K562 (cell line): ENCODE measurements around the gene NMBR. TPM values are rescaled to one million over a fixed set of nuclear protein-coding genes. Genes with fewer than 3 reads are reported as not detected.
A peak's percentile ranks its signal among the peaks of the same experiment; 100 is the strongest.

Source experiments
- BCL6 ChIP-seq: fragments of 250-450 bp; sonication (Bioruptor Pico); IDR thresholded peaks from 2 replicates; pipeline ENCODE4 v1.4.0; 2020
- BHLHE40 ChIP-seq: IDR thresholded peaks from 2 replicates; pipeline ENCODE4 v1.6.1; 2011; ENCODE audit warnings: low read length, improper control_type of control experiment
- CEBPB ChIP-seq: fragments of 450-650 bp; IDR thresholded peaks from 2 replicates; pipeline ENCODE4 v1.6.1; 2016; ENCODE audit warnings: missing genetic modification characterization, missing compliant biosample characterization
- CHCHD3 ChIP-seq: fragments of 250-450 bp; sonication (Bioruptor Pico); IDR thresholded peaks from 2 replicates; pipeline ENCODE4 v2.1.2; 2022; ENCODE audit warnings: mild to moderate bottlenecking
- CREB3L1 ChIP-seq: fragments of 450-650 bp; IDR thresholded peaks from 2 replicates; pipeline ENCODE4 v1.6.1; 2014; ENCODE audit warnings: low read depth, mild to moderate bottlenecking, moderate library complexity, borderline replicate concordance
- E2F4 ChIP-seq: sonication (generic); formaldehyde crosslinking; IDR thresholded peaks from 2 replicates; pipeline ENCODE4 v1.8.0; 2022; ENCODE audit warnings: mild to moderate bottlenecking, low read depth, missing genetic modification reagents
- HMG20A ChIP-seq: fragments of 450-650 bp; formaldehyde crosslinking; conservative IDR thresholded peaks from 2 replicates; pipeline ENCODE4 v1.4.0; 2020; ENCODE audit warnings: mild to moderate bottlenecking, mixed read lengths
- MAZ ChIP-seq, 2 experiments: fragments of 450-650 bp in 1 of 2; sonication (generic) in 1 of 2; formaldehyde crosslinking; IDR thresholded peaks in 1 of 2; conservative IDR thresholded peaks in 1 of 2; 2 replicates each; pipeline versions ENCODE4 v1.4.0 to v1.5.0; 2020; ENCODE audit warnings: mild to moderate bottlenecking in 1 of 2, missing genetic modification reagents in 1 of 2
- PHF8 ChIP-seq: fragments of 200-600 bp; sonication (generic); IDR thresholded peaks from 2 replicates; pipeline ENCODE4 v1.6.1; 2012; ENCODE audit warnings: mixed run types, mild to moderate bottlenecking, inconsistent platforms, low read length, moderate library complexity, borderline replicate concordance
- POLR2H ChIP-seq: IDR thresholded peaks from 2 replicates; pipeline ENCODE4 v1.6.1; 2016; ENCODE audit warnings: missing genetic modification characterization, low read depth, mild to moderate bottlenecking, control low read depth, missing compliant biosample characterization, moderate library complexity
- POU5F1 ChIP-seq: fragments of 150-350 bp; IDR thresholded peaks from 2 replicates; pipeline ENCODE4 v1.6.1; 2014; ENCODE audit warnings: borderline replicate concordance, low read length, low read depth, mild to moderate bottlenecking; ENCODE audit not compliant: partially characterized antibody
- RNF2 ChIP-seq: sonication (generic); IDR thresholded peaks from 2 replicates; pipeline ENCODE4 v1.6.1; 2016
- SIN3B ChIP-seq: fragments of 450-650 bp; IDR thresholded peaks from 2 replicates; pipeline ENCODE4 v1.6.1; 2017; ENCODE audit warnings: low read depth, mild to moderate bottlenecking, moderate library complexity
- TBL1XR1 ChIP-seq, 2 experiments: IDR thresholded peaks; 2 replicates each; pipeline ENCODE4 v1.6.1; 2012; ENCODE audit warnings: improper control_type of control experiment in 2 of 2, low read length in 2 of 2, mild to moderate bottlenecking in 1 of 2
- TEAD1 ChIP-seq, 2 experiments: fragments of 450-650 bp in 1 of 2; sonication (generic) in 1 of 2; formaldehyde crosslinking; IDR thresholded peaks; 2 replicates each; pipeline versions ENCODE4 v1.4.0 to v1.8.0; 2020 to 2022; ENCODE audit warnings: mild to moderate bottlenecking in 2 of 2, missing genetic modification reagents in 1 of 2
- TRIM25 ChIP-seq: fragments of 450-650 bp; IDR thresholded peaks from 2 replicates; pipeline ENCODE4 v1.7.0; 2016; ENCODE audit warnings: borderline replicate concordance
- UBTF ChIP-seq, 2 experiments: IDR thresholded peaks; 2 replicates each; pipeline ENCODE4 v1.6.1; 2012; ENCODE audit warnings: improper control_type of control experiment in 2 of 2, low read depth in 2 of 2, low read length in 2 of 2, borderline replicate concordance in 1 of 2
- XRCC3 ChIP-seq: fragments of 450-650 bp; IDR thresholded peaks from 2 replicates; pipeline ENCODE4 v1.6.1; 2017; ENCODE audit warnings: mild to moderate bottlenecking, moderate library complexity
- XRCC4 ChIP-seq: IDR thresholded peaks from one replicate; pipeline ENCODE4 v1.6.1; 2011; ENCODE audit not compliant: insufficient read depth, insufficient read length; ENCODE audit errors: extremely low read depth
- ZNF124 ChIP-seq: sonication (generic); formaldehyde crosslinking; IDR thresholded peaks from 2 replicates; pipeline ENCODE4 v1.8.1; 2022; ENCODE audit warnings: missing genetic modification reagents
- ZNF134 ChIP-seq: fragments of 250-450 bp; sonication (Bioruptor Pico); conservative IDR thresholded peaks from 2 replicates; pipeline ENCODE4 v1.4.0; 2020
- polyA plus RNA-seq, 8 experiments: library from polyadenylated mRNA; depleted of rRNA in 4 of 8; stranded (reverse) in 5 of 8; unstranded in 3 of 8; fragments of >200 nt; fragmentation: Nextera tagmentation in 2 of 8; fragmentation: Illumina TruSeq in 1 of 8; extraction: Ambion mirVana in 2 of 8; extraction: Trizol in 1 of 8; gene quantifications; 2 replicates each; pipeline versions ENCODE4 v1.2.1 to v1.2.3, GENCODE V29; 2011 to 2014; ENCODE audit warnings: inconsistent platforms in 1 of 8, missing spikeins in 1 of 8
- total RNA-seq, 7 experiments: library from RNA; depleted of rRNA in 6 of 7; stranded (reverse); fragments of >200 nt in 6 of 7; fragmentation: Illumina TruSeq in 2 of 7; extraction: Trizol in 2 of 7; gene quantifications; 2 replicates each; pipeline versions ENCODE4 v1.2.1 to v1.2.3, GENCODE V29; 2011 to 2021; ENCODE audit warnings: low replicate concordance in 1 of 7

NMBR gene
- total and polyA plus RNA-seq, 9 of the 15 experiments (the other 6 are each of a cell fraction or from before 2014, with no cell fraction given): not detected

GRCh38 chr6:142146828-142147662, at the start of gene NMBR, which contains the start of gene VTA1 (continued):
- TF ChIP-seq TRIM25: no peak; the same call in 1 of the 2 replicates
- no peak for TF ChIP-seq ZNF124 (CRISPR knock-in tag)
- TF ChIP-seq SIN3B: peak; percentile 95
- TF ChIP-seq ZNF134: no peak
- TF ChIP-seq E2F4 (CRISPR knock-in tag): no peak
- TF ChIP-seq XRCC3: no peak
- no peak for TF ChIP-seq CHCHD3 (CRISPR knock-in tag)
- peak; percentile 95 for TF ChIP-seq BHLHE40
- TF ChIP-seq MAZ (CRISPR knock-in tag; conservative IDR thresholded peaks at IDR 0.05 in 1 of 2, IDR thresholded peaks at IDR 0.05 in 1 of 2): peak; percentile 64 to 92
- peak; percentile 30 to 57; a peak in 1 of 4 replicates for TF ChIP-seq TBL1XR1 (IDR thresholded peaks at IDR 0.05; ENCODE audit: low read length in 2 of 2)
- TF ChIP-seq HMG20A (CRISPR knock-in tag): 0 out of 2 replicates have a peak, but pooled peaks have one; percentile 4
- no peak for TF ChIP-seq XRCC4
- TF ChIP-seq CREB3L1: peak; percentile 78; the same call in 1 of the 2 replicates
- no peak for TF ChIP-seq BCL6 (CRISPR knock-in tag)
- TF ChIP-seq POU5F1: peak; percentile 97
- peak; percentile 70 for TF ChIP-seq POLR2H (tag)
- peak; percentile 3 to 53; a peak in 2 of 4 replicates for TF ChIP-seq TEAD1 (CRISPR knock-in tag; IDR thresholded peaks at IDR 0.05)
- peak; percentile 84; the same call in 1 of the 2 replicates for TF ChIP-seq RNF2
- no peak for TF ChIP-seq CEBPB (tag)
- TF ChIP-seq UBTF (IDR thresholded peaks at IDR 0.05; ENCODE audit: borderline replicate concordance in 1 of 2, low read depth in 2 of 2, low read length in 2 of 2): no peak
- peak; percentile 96; the same call in 1 of the 2 replicates for TF ChIP-seq PHF8
